ENCODE results near the gene SULF2. TPM values are rescaled to one million over a fixed set of nuclear protein-coding genes. Genes with fewer than 3 reads are reported as not detected.

The SULF2 gene
- total RNA-seq, 1 donor from 2014 or later = 78.2 TPM

DNA sequence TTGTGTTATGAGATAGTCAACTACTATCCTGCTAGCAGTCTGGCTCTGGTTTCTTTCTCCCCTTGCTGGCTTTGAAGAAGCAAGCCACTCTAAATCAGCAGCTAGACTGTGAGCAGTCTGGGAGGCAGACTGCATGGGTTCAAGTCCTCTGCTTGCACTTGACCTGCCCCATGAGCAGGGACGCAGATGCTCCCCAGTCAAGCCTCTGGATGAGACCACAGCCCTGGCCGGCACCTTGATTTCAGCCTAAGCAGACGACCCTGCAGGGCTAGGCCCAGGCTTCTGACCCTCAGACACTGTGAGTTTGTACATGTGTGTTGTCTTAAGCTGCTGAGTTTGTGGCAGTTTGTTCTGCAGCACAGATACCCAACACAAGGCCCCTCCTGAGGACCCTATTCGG is 105.8 kb downstream of the SULF2 start:
- DNase-seq (ENCODE audit: low read depth) = no peak
- Histone ChIP-seq H3K4me3 (ENCODE audit: low read depth, low read length) (no peak overlapping the region), H3K27me3 (ENCODE audit: control insufficient read depth, insufficient read depth, low read length) (no peaks in the 10 kb centered on the region), H3K36me3 (ENCODE audit: control insufficient read depth, insufficient read depth, low read length) (no peaks in the 10 kb centered on the region)
- TF ChIP-seq, protein P1, sequence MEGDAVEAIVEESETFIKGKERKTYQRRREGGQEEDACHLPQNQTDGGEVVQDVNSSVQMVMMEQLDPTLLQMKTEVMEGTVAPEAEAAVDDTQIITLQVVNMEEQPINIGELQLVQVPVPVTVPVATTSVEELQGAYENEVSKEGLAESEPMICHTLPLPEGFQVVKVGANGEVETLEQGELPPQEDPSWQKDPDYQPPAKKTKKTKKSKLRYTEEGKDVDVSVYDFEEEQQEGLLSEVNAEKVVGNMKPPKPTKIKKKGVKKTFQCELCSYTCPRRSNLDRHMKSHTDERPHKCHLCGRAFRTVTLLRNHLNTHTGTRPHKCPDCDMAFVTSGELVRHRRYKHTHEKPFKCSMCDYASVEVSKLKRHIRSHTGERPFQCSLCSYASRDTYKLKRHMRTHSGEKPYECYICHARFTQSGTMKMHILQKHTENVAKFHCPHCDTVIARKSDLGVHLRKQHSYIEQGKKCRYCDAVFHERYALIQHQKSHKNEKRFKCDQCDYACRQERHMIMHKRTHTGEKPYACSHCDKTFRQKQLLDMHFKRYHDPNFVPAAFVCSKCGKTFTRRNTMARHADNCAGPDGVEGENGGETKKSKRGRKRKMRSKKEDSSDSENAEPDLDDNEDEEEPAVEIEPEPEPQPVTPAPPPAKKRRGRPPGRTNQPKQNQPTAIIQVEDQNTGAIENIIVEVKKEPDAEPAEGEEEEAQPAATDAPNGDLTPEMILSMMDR (IDR thresholded peaks at IDR 0.05; ENCODE audit: insufficient read depth, low read length, poor library complexity, severe bottlenecking) = no peak

DNA sequence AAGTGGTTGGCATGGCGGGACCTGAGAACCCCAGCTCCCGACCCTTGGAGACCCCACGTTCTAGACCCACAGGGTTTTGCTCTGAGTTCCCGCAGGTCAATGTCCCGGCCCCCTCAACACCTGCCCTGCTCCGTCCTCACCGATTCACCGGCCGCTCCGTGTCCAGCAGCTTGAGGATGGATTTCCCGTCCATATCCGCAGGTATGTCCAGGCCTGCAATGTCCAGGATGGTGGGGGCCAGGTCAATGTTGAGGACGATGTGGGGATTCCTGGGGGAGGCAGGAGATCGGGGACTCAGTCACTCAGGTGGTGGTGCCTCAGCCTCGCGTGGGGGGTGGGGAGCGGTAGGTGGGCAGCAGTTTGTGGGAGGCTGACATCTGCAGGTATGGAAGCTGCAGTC is 106.7 kb downstream of the SULF2 start:
- no peak overlapping the region for H3K4me3 ChIP-seq (ENCODE audit: low read depth, low read length)
- no peak for DNase-seq (ENCODE audit: low read depth)
- TF ChIP-seq, protein P1 (IDR thresholded peaks at IDR 0.05; ENCODE audit: insufficient read depth, low read length, poor library complexity, severe bottlenecking) = no peak

GRCh38 chr20:47677635-47678453 is 107.4 kb downstream of the SULF2 start:
- TF ChIP-seq, protein P1 (IDR thresholded peaks at IDR 0.05; ENCODE audit: insufficient read depth, low read length, poor library complexity, severe bottlenecking) = peak; percentile 93
- Histone ChIP-seq H3K36me3 (ENCODE audit: control insufficient read depth, insufficient read depth, low read length) (no peaks in the 10 kb centered on the region), H3K27me3 (ENCODE audit: control insufficient read depth, insufficient read depth, low read length) (no peaks in the 10 kb centered on the region), H3K4me3 (ENCODE audit: low read depth, low read length) (no peak overlapping the region)
- DNase-seq (ENCODE audit: low read depth) = peak; percentile 25

More for the DNA sequence above, 106.7 kb downstream of the SULF2 start:
- Histone ChIP-seq H3K36me3 (ENCODE audit: control insufficient read depth, insufficient read depth, low read length) (no peaks in the 10 kb centered on the region), H3K27me3 (ENCODE audit: control insufficient read depth, insufficient read depth, low read length) (no peaks in the 10 kb centered on the region)

DNA sequence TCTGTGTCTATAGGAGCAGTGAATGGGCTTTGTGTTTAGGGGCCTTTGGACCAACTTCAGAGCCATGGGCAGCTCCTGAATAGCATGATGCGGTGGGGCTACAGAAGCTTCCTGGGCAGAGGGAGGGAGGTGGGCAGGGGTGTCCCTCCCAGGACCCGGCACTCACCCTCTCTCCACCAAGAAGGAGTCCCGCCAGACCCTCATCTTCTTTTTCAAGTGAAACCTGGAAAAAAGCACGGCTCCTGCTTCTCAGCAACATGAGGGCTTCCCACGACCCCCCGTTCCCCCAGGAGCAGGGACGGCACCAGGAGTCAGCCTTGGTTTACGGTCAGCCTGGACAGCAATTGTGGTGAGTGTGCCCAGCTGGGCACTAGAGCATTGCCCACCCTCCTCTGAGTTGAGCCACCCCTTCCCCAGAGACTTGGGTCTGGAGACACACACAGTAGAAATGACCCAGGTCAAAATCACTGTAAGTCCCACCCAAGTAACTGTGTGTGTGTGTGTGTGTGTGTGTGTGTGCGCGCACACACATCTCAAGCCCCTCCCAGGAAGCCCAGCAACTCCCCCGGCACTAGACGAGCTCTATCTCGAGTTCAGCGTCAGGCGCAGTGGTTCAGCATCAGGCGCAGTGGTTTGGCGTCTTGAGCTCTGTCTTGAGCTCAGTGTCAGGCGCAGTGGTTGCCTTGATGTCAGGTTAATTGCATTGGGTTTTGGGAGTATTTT is 108.2 kb downstream of the SULF2 start:
- Histone ChIP-seq H3K4me3 (ENCODE audit: low read depth, low read length) (no peak overlapping the region), H3K36me3 (ENCODE audit: control insufficient read depth, insufficient read depth, low read length) (no peaks in the 10 kb centered on the region), H3K27me3 (ENCODE audit: control insufficient read depth, insufficient read depth, low read length) (no peaks in the 10 kb centered on the region)
- DNase-seq (ENCODE audit: low read depth) = no peak
- TF ChIP-seq, protein P1 (IDR thresholded peaks at IDR 0.05; ENCODE audit: insufficient read depth, low read length, poor library complexity, severe bottlenecking) = no peak

- no peaks in the 10 kb centered on the region for H3K36me3 ChIP-seq (ENCODE audit: control insufficient read depth, insufficient read depth, low read length)
- H3K27me3 ChIP-seq (ENCODE audit: control insufficient read depth, insufficient read depth, low read length) = no peaks in the 10 kb centered on the region
- TF ChIP-seq, protein P1 (IDR thresholded peaks at IDR 0.05; ENCODE audit: insufficient read depth, low read length, poor library complexity, severe bottlenecking) = no peak
- no peak overlapping the region for H3K4me3 ChIP-seq (ENCODE audit: low read depth, low read length)
- DNase-seq (ENCODE audit: low read depth) = no peak
Observed at GRCh38 chr20:47676219-47676721, 109.0 kb downstream of the SULF2 start.
